GF-D8 (cell line): ENCODE data around the gene SUPT3H.

Source experiments
- DNase-seq: peaks from one replicate; lab custom pipeline; 2025; lab: John Stamatoyannopoulos, UW

SUPT3H gene

GRCh38 chr6:44837741-44838140 lies 540.0 kb downstream of the SUPT3H start:
- DNase-seq: no peak

- no peak for DNase-seq
Measured at GRCh38 chr6:44837255-44837654, 540.5 kb downstream of the SUPT3H start.

- DNase-seq: no peak
Measured at GRCh38 chr6:44833248-44833647, 544.5 kb downstream of the SUPT3H start.

DNA sequence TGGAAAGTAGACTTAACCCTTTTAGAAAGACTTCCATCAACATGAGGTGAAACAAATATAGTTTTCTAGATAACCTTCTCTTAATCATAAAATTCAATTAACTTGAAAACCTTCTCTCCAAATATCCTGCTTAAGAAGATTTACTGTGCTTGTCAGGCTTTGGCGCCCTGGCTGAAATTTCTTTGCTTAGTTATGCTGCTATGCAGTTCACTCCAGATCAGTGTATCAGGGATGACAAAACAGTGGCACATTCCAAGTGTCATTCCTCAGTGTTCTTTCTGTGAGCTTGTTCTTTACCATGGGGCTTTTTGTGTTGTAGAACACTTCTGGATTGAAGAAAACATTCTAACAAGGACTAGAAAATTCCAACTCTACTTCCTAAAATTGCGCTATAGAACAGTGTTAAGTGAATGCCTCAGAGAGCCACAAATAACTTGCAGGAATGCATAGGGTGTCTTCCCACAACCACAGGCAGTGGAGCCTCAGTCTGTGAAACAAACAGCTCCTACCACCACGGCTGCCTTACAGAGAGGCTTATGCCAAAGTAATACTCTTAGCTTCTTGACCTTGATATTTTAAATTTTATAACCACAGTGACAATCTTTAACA lies 546.6 kb downstream of the SUPT3H start:
- DNase-seq: no peak

GRCh38 chr6:44829836-44830235 lies 547.9 kb downstream of the SUPT3H start:
- no peak for DNase-seq

GRCh38 chr6:44828780-44829179 lies 549.0 kb downstream of the SUPT3H start:
- DNase-seq: no peak

DNA sequence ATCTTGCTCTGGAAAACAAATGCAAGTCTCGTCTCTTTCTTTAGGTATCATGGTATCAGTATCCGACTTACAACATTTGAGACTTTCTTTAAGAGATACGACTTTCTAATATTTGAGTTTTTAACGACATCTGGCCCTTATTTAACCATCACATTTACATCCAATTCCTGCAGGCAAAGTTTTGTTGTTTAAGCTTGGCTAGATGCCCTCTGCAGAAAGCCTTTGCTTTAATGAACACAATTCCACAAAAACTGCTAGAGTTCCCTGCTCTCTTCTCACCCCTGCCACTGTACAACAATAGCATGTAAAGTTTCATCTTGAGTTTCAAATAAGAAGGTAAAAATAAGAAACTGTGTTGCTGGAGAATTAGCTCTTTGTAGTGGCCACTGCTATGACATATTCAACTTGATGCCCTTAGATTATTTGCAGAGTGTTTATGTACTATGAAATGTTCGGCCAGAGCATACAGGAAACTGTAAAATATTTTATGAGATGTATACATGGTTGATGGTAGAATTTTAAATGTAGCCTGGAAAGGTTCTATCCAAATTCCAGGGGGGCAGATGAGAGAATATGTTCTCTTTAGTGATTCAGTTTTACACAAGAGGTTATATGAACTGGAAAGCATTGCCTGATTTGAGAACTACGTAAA lies 551.6 kb downstream of the SUPT3H start:
- no peak for DNase-seq

DNA sequence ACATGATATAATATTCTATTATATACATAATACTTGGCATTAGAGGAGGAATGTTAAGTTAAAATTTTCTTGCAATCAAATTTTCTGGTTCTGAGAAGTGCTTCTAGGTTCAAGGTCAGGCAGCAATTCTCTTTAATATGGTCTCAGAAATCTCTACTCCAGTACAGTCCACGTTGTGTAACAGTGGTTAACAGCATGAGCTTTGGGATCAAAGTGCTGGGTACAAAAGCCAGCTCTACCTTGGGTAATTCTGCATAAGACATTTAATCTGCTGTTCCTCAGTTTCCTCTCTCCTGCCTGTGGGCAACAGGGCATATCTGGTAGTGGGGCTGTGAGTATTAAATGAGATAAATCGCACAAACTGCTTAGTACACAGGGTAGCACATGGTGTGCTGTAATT lies 552.5 kb downstream of the SUPT3H start:
- no peak for DNase-seq

DNA sequence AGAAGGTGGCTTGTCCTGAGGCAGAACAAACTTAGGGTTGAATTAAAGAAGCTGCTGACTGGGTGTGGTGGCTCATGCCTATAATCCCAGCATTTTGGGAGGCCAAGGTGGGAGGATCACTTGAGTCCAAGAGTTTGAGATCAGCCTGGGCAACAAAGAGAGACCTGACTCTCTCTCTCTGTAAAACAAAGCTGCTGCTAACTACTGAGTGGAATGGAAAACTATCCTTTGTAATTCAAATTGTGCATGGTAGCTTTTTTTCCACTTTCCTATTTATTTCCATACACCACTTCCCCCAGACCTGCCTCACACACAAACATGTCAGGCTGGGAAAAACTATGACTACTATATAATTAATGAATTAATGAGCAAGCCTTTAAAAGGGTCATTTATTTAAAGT lies 553.2 kb downstream of the SUPT3H start:
- DNase-seq: no peak

GRCh38 chr6:44820759-44821158 lies 557.0 kb downstream of the SUPT3H start:
- DNase-seq: no peak

GRCh38 chr6:44820321-44820720 lies 557.4 kb downstream of the SUPT3H start:
- DNase-seq: no peak

- DNase-seq: no peak
Measured at GRCh38 chr6:44811456-44811855, 566.3 kb downstream of the SUPT3H start.

DNA sequence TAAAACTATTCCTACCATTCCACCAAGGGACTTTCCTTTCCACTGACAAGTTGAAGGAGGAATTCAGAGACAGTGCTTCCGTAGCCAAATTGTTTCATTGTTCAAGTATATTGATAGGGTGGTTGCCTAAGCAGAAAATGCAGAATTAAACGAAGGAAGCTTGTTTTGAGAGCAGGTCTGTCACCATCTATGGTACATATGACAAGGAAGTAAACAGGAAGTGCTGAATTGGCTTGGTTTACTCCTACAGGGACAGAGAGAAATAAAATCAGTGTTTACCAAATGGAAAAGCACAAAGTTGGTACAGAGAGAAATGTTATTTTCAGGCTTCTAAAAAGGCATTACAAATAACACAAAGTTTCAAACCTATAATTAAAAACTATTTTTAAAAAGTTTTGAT lies 568.5 kb downstream of the SUPT3H start:
- no peak for DNase-seq

- no peak for DNase-seq
Measured at GRCh38 chr6:44808148-44808547, 569.6 kb downstream of the SUPT3H start.

DNA sequence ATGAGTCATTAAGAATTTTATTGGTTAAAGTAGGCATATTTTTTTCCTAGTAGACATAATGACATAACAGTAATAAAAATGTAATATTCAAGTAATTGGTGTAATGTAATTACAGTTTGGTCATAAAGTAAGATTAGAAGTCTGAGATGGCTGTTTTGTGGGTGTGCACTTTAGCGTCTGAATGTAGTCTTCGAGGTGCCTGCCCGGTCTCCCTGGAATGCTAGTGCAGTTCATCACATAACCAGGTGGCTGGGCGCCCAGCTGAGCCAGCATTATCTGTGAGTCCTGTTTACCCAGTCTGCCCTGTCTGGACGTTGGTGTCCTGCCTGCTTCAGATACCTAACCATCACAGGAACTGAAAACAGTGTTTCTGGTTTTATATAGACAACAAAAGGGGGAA lies 571.1 kb downstream of the SUPT3H start:
- DNase-seq: no peak

DNA sequence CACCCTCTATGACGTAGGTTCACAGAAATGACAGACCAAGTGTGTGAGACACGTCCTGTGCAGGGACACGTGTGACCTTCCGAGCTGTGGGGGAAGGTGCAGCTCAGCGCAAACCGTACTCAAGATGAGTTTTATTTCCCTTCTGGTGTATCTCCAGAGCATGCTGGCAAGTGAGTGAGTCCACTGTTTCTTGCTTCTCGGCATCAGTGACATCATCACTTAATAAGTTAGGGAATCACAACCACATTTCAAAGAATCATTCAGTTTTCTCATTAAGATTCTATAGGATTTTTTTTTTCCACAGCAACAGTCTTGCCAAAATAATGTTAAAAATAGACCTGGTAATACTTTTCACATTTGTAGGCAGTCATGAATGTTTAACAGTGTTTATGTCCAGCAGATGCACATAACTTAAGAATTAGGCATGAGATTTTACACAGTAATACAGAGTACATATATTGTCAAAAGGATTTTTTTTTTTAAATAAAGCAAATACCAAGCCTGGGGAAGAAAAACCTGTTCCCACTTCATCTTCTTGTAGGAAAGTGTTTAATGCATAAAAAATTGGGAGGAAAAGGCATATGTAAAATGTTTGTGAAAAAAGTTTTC lies 572.4 kb downstream of the SUPT3H start:
- no peak for DNase-seq

DNA sequence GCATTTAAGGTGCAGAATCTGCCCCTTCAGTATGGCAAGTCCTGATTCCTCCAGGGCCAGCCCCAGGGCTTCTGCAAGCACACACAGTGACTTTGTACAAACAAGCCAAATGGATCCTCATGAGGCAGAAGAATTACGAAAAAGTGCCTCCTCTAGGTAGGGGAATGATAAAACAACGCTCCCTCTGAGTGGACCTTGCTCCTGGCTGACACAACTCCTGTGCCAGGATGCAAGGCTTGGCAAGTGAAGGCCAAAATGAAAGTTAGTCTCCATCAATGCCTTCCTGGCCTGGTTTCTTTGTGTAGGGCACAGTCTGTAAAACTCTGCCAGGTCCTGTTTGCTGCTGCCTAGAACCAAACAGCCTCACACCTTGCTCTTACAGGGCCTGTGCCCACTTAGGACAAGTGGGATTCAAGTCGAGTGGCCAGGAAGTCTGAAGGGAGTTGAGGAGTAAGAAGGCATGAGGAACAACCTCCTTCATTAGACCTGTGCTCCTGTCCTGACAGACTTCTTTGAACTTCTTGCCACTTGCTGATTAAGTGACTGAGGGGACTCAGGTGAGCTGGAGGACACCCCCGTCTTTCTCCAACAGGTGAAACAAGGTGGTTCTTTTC lies 573.1 kb downstream of the SUPT3H start:
- DNase-seq: no peak

- no peak for DNase-seq
Measured at GRCh38 chr6:44804016-44804415, 573.7 kb downstream of the SUPT3H start.

DNA sequence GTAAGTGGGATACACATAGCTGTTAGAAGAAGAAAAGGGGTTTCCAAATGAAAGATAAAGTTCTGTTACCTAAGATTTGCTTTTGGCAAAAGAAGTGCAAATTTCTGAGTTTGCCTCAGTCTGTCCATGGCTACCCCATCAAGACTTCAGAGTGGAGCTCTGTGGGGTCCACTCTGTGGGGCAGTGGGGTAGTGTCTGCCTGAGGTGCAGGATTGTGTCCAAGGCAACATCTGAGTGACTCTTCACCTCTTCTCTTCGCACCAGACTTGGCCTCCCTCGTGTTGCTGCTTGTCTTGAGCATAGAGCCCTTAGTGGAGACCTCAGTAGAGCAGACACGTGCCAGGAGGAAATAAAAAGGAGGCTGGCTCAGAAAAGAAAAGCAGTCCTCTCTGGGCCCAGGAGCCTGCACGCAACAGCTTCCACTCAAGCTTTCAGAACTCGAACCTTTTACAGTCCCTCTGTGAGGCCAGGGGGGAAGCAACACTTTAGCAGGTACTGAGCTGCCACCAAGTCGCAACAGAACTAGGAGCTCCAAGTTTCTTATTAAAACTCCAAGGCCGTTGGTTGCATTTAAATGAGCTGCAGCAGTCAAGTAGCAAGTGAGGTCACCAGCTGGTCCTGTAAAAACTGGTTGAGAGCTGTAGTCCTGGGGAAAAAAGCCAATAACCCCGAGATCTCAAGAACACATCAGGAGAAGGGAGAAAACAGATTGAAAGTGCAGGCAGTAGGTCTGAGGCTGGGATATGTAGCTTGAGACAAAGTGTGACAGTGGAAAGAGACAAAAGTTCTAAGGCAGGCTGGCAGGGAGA lies 576.7 kb downstream of the SUPT3H start:
- DNase-seq: no peak

GRCh38 chr6:44800171-44800783 lies 577.5 kb downstream of the SUPT3H start:
- DNase-seq: no peak

DNA sequence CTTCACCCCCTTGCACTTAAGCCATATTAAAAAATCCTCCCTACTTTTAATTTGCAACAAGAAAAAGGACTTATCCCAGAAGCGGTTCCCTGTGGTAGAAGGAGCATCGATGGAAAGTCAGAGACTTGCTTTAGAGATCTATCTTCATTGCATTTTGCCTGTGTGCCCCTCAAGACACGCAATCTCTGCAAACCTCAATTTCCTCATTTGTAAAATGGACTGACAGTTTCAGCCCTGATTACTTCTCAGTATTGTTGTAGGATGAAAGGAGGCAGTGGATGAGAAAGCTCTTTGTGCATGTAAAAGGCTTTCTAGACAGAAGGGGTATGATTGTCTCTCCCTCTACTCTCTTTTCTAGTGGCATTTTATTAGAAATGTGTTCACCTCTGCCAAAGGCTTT lies 580.0 kb downstream of the SUPT3H start:
- no peak for DNase-seq

- no peak for DNase-seq
Measured at GRCh38 chr6:44795326-44795725, 582.4 kb downstream of the SUPT3H start.
